ENCODE measurements around the gene PRLR.
"Not testable (repeated sequence)": the region's sequence is repeated elsewhere in the genome, so short reads cannot be mapped to it uniquely, and the experiment has no call there.

PRLR gene

DNA sequence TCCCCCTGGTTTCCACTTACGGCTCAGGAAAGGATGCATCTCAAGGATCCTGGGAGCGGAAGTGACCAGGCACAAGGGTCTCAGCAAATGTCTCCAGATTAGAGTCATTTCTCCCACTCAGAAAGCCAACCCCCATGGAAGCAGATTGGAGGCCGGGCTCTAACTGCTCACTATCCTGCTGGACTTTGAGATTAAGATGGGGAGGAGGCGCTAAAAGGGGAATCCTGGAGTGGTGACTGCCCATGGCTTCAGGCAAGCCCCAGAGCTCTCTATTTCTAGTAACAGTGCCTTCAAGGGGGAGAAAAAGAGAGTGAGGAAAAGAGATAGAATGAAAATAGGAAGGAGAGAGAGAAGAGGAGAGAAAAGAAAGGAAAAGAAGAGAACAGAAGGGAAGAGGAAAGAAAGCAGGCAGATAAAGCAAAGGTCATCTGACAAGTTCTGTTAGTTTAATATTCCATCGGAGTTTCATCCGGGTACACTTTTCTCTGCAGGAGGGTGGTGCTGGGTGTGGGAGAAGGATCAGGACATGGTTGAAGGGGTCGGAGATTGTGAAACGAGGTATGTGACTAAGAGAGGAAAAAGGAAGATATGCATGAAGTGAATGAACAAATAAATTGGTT is 182.4 kb downstream of the PRLR start, which contains the start of gene AGXT2:
Gene AGXT2, minus strand, starts transcription at position 165 of the 620 bp plus-strand sequence. Its CDS starts 57 bp downstream, at position 108.
- no peaks in the 10 kb centered on the region for H3K9me3 ChIP-seq (ENCODE audit: control insufficient read depth, low read length)
- no peak for DNase-seq (ENCODE audit: low read depth)

GRCh38 chr5:35046774-35047173 is 183.5 kb downstream of the PRLR start:
- no peak overlapping the region for H3K9ac ChIP-seq (ENCODE audit: low read length)
- H3K27me3 ChIP-seq (replicated peaks; ENCODE audit: control insufficient read depth, insufficient read depth, low read length), result no peaks in the 10 kb centered on the region
- no peak overlapping the region for H3K4me3 ChIP-seq (ENCODE audit: low read length)
- peak; percentile 62 for DNase-seq (ENCODE audit: low read depth)
- no peaks in the 10 kb centered on the region for H3K9me3 ChIP-seq (ENCODE audit: control insufficient read depth, low read length)
- peaks cover 6% of the 10 kb centered on the region for H3K4me1 ChIP-seq (ENCODE audit: control insufficient read depth, insufficient read depth, low read length)
- no peaks in the 10 kb centered on the region for H3K36me3 ChIP-seq (ENCODE audit: control insufficient read depth, insufficient read depth, low read length, severe bottlenecking)

More for the DNA sequence above, 182.4 kb downstream of the PRLR start, which contains the start of gene AGXT2:
- H3K4me1 ChIP-seq (ENCODE audit: control insufficient read depth, insufficient read depth, low read length), result peaks cover 6% of the 10 kb centered on the region
- no peaks in the 10 kb centered on the region for H3K27me3 ChIP-seq (replicated peaks; ENCODE audit: control insufficient read depth, insufficient read depth, low read length)
- no peaks in the 10 kb centered on the region for H3K36me3 ChIP-seq (ENCODE audit: control insufficient read depth, insufficient read depth, low read length, severe bottlenecking)
- no peak within 1 kb of the TSS for H3K4me3 ChIP-seq (ENCODE audit: low read length)
- H3K9ac ChIP-seq (ENCODE audit: low read length), result no peak within 1 kb of the TSS

DNA sequence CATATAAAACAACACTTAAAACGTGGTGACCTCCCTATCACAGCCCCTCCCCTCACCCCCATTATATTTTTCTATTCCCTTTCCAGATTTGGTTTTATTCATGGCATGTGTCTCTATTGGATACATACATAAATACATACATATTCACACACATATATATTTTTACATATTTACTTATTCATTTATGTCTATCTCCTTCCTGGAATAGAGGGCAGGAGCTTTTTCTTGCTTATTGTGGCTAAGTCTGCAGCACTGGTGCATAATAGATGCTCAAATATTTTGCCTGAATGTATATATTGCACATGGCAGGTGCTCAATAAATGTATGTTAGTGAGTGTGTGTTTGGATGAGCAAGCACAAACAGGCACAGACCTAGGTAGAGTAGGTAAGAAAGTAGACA is 185.0 kb downstream of the PRLR start:
- DNase-seq (ENCODE audit: low read depth), result no peak
- Histone ChIP-seq H3K9ac (ENCODE audit: low read length) (no peak overlapping the region), H3K9me3 (ENCODE audit: control insufficient read depth, low read length) (no peaks in the 10 kb centered on the region), H3K27me3 (replicated peaks; ENCODE audit: control insufficient read depth, insufficient read depth, low read length) (no peaks in the 10 kb centered on the region), H3K36me3 (ENCODE audit: control insufficient read depth, insufficient read depth, low read length, severe bottlenecking) (no peaks in the 10 kb centered on the region), H3K4me1 (ENCODE audit: control insufficient read depth, insufficient read depth, low read length) (peaks cover 15% of the 10 kb centered on the region), H3K4me3 (ENCODE audit: low read length) (no peak overlapping the region)

- Histone ChIP-seq H3K9ac (ENCODE audit: low read length) (no peak overlapping the region), H3K36me3 (ENCODE audit: control insufficient read depth, insufficient read depth, low read length, severe bottlenecking) (no peaks in the 10 kb centered on the region), H3K4me1 (ENCODE audit: control insufficient read depth, insufficient read depth, low read length) (peaks cover 15% of the 10 kb centered on the region), H3K4me3 (ENCODE audit: low read length) (no peak overlapping the region), H3K9me3 (ENCODE audit: control insufficient read depth, low read length) (no peaks in the 10 kb centered on the region), H3K27me3 (replicated peaks; ENCODE audit: control insufficient read depth, insufficient read depth, low read length) (no peaks in the 10 kb centered on the region)
- no peak for DNase-seq (ENCODE audit: low read depth)
Measured at GRCh38 chr5:35044649-35045048, 185.6 kb downstream of the PRLR start.

DNA sequence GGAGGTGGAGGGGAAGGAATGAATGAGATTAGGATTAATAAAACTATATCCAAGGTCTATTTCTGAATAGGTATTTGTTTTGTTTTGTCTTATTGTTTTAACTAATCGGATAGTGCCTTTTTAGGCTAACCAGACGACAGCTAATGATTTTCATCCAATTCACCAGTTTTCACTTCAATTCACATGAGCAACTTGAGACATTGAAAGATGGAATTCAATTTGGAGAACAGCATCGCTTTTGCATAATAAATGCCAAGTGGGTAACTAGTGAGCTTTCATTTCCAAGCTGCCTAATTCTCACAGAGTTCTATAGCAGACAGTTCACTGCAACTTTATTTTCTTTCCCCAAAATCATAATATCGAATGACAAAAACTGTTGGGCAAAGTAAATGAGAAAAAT is 187.5 kb downstream of the PRLR start:
- DNase-seq (ENCODE audit: low read depth), result no peak
- no peaks in the 10 kb centered on the region for H3K9me3 ChIP-seq (ENCODE audit: control insufficient read depth, low read length)
- H3K9ac ChIP-seq (ENCODE audit: low read length), result no peak overlapping the region
- H3K4me3 ChIP-seq (ENCODE audit: low read length), result no peak overlapping the region
- no peaks in the 10 kb centered on the region for H3K36me3 ChIP-seq (ENCODE audit: control insufficient read depth, insufficient read depth, low read length, severe bottlenecking)
- H3K27me3 ChIP-seq (replicated peaks; ENCODE audit: control insufficient read depth, insufficient read depth, low read length), result no peaks in the 10 kb centered on the region
- peaks cover 15% of the 10 kb centered on the region for H3K4me1 ChIP-seq (ENCODE audit: control insufficient read depth, insufficient read depth, low read length)

DNA sequence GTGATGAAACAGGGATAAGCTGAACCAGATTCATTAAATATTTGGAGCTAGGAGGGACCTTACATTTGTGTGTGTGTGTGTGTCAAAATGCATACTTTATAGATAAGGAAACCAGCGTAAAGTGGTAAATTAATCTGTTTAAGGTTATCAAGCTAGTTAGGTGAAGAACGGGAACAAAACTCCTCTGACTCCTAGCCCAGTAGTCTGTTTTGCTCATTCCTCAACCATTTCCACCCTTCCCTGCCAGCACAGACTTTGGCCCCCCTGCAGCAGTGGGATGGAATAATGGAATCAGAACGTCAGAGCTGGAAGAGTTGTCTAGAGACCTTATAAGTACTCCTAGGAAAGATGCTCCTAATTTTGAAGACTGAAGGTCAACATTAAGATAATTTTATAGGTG is 189.0 kb downstream of the PRLR start:
- DNase-seq (ENCODE audit: low read depth), result no peak
- no peaks in the 10 kb centered on the region for H3K27me3 ChIP-seq (replicated peaks; ENCODE audit: control insufficient read depth, insufficient read depth, low read length)
- no peaks in the 10 kb centered on the region for H3K9me3 ChIP-seq (ENCODE audit: control insufficient read depth, low read length)
- H3K4me3 ChIP-seq (ENCODE audit: low read length), result peak overlapping the region; percentile 35
- peaks cover 10% of the 10 kb centered on the region for H3K4me1 ChIP-seq (ENCODE audit: control insufficient read depth, insufficient read depth, low read length)
- H3K36me3 ChIP-seq (ENCODE audit: control insufficient read depth, insufficient read depth, low read length, severe bottlenecking), result no peaks in the 10 kb centered on the region
- H3K9ac ChIP-seq (ENCODE audit: low read length), result no peak overlapping the region

GRCh38 chr5:35038891-35039290 is 191.4 kb downstream of the PRLR start:
- Histone ChIP-seq H3K9me3 (ENCODE audit: control insufficient read depth, low read length) (no peaks in the 10 kb centered on the region), H3K27me3 (replicated peaks; ENCODE audit: control insufficient read depth, insufficient read depth, low read length) (no peaks in the 10 kb centered on the region), H3K9ac (ENCODE audit: low read length) (no peak overlapping the region), H3K4me1 (ENCODE audit: control insufficient read depth, insufficient read depth, low read length) (peaks cover 10% of the 10 kb centered on the region), H3K36me3 (ENCODE audit: control insufficient read depth, insufficient read depth, low read length, severe bottlenecking) (no peaks in the 10 kb centered on the region), H3K4me3 (ENCODE audit: low read length) (no peak overlapping the region)
- peak; percentile 22 for DNase-seq (ENCODE audit: low read depth)

DNA sequence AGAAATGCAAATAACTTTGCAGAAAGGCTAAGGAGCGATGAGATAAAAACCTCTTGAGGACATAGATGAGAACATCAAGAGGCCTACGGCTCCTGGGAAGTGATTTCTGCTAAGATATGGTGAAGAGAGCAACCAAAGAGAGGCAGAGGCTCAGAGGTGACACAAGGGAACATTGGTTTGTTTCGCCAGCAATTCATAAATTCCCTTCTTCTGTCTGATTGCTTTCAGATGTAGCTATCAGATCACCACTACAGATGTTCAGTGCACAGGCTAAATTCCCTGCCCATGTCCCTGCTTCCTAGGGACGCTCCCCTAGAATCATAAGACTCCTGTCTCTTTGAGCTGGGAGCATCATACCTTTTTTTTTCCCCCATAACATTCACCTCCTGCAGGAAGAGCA is 193.8 kb downstream of the PRLR start:
- Histone ChIP-seq H3K27me3 (replicated peaks; ENCODE audit: control insufficient read depth, insufficient read depth, low read length) (no peaks in the 10 kb centered on the region), H3K4me1 (ENCODE audit: control insufficient read depth, insufficient read depth, low read length) (peaks cover 9% of the 10 kb centered on the region), H3K4me3 (ENCODE audit: low read length) (no peak overlapping the region), H3K9ac (ENCODE audit: low read length) (no peak overlapping the region), H3K36me3 (ENCODE audit: control insufficient read depth, insufficient read depth, low read length, severe bottlenecking) (no peaks in the 10 kb centered on the region), H3K9me3 (ENCODE audit: control insufficient read depth, low read length) (no peaks in the 10 kb centered on the region)
- DNase-seq (ENCODE audit: low read depth), result no peak

GRCh38 chr5:35035929-35036328 is 194.4 kb downstream of the PRLR start:
- H3K36me3 ChIP-seq (ENCODE audit: control insufficient read depth, insufficient read depth, low read length, severe bottlenecking); DNase-seq (ENCODE audit: low read depth); H3K27me3 ChIP-seq (replicated peaks; ENCODE audit: control insufficient read depth, insufficient read depth, low read length); H3K4me3 ChIP-seq (ENCODE audit: low read length); H3K4me1 ChIP-seq (ENCODE audit: control insufficient read depth, insufficient read depth, low read length); H3K9ac ChIP-seq (ENCODE audit: low read length); H3K9me3 ChIP-seq (ENCODE audit: control insufficient read depth, low read length): not testable (repeated sequence)

DNA sequence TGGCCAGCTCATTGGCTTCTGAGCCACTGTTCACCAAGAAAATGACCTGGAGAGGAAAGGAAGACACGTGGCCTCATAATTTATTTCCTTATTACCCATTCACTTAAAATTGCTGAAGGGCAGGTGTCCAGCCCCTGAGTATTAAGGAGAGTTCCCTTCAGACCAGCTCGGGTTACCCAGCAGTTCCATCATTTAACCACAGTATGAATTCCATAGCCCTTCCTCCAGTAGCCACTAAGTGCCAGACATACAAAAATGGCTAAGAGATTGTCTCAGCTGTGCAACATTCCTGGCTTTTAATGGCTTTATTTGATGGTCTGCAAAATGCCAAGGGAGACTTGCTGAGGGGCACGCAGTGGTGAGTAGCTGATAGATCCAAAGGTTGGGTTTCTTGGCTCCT is 195.0 kb downstream of the PRLR start:
- H3K4me1 ChIP-seq (ENCODE audit: control insufficient read depth, insufficient read depth, low read length), result no peaks in the 10 kb centered on the region
- H3K4me3 ChIP-seq (ENCODE audit: low read length), result no peak overlapping the region
- DNase-seq (ENCODE audit: low read depth), result no peak
- no peaks in the 10 kb centered on the region for H3K27me3 ChIP-seq (replicated peaks; ENCODE audit: control insufficient read depth, insufficient read depth, low read length)
- H3K9ac ChIP-seq (ENCODE audit: low read length), result no peak overlapping the region
- H3K9me3 ChIP-seq (ENCODE audit: control insufficient read depth, low read length), result no peaks in the 10 kb centered on the region
- no peaks in the 10 kb centered on the region for H3K36me3 ChIP-seq (ENCODE audit: control insufficient read depth, insufficient read depth, low read length, severe bottlenecking)

- Histone ChIP-seq H3K9me3 (ENCODE audit: control insufficient read depth, low read length) (no peaks in the 10 kb centered on the region), H3K36me3 (ENCODE audit: control insufficient read depth, insufficient read depth, low read length, severe bottlenecking) (no peaks in the 10 kb centered on the region), H3K9ac (ENCODE audit: low read length) (no peak overlapping the region), H3K4me3 (ENCODE audit: low read length) (no peak overlapping the region), H3K27me3 (replicated peaks; ENCODE audit: control insufficient read depth, insufficient read depth, low read length) (no peaks in the 10 kb centered on the region), H3K4me1 (ENCODE audit: control insufficient read depth, insufficient read depth, low read length) (peaks cover 4% of the 10 kb centered on the region)
- no peak for DNase-seq (ENCODE audit: low read depth)
Measured at GRCh38 chr5:35032356-35032755, 197.9 kb downstream of the PRLR start.

DNA sequence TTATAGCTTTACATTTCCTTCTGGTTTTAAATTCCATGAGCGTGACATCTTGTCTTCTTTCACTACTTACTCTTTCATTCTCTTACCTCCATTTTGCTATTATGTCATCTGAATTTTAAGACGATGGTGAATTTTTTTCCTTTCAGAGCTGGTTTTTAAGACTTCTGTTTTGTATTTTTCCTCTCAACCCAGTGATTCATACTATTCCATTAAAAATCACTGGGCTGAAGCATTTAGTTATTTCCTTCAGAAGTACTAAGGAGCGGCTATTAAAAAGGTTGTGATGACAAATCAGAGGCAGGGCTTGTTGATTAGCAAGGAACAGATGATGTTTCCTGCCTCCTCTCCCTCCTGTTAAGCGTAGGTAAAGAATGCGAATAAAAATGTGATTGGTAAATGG is 199.0 kb downstream of the PRLR start:
- no peaks in the 10 kb centered on the region for H3K27me3 ChIP-seq (replicated peaks; ENCODE audit: control insufficient read depth, insufficient read depth, low read length)
- H3K9ac ChIP-seq (ENCODE audit: low read length), result no peak overlapping the region
- no peaks in the 10 kb centered on the region for H3K9me3 ChIP-seq (ENCODE audit: control insufficient read depth, low read length)
- no peak for DNase-seq (ENCODE audit: low read depth)
- no peak overlapping the region for H3K4me3 ChIP-seq (ENCODE audit: low read length)
- peaks cover 12% of the 10 kb centered on the region for H3K4me1 ChIP-seq (ENCODE audit: control insufficient read depth, insufficient read depth, low read length)
- no peaks in the 10 kb centered on the region for H3K36me3 ChIP-seq (ENCODE audit: control insufficient read depth, insufficient read depth, low read length, severe bottlenecking)

Measured in adipocyte (in vitro differentiated cells).